OCI-M2 (cell line): Measurements from ENCODE around the gene PRKCD.
"Not testable (repeated sequence)": the region's sequence is repeated elsewhere in the genome, so short reads cannot be mapped to it uniquely, and the experiment has no call there.

ENCODE experiments used
- DNase-seq: peaks from one replicate; lab custom pipeline; 2025; ENCODE audit not compliant: unreplicated experiment; lab: John Stamatoyannopoulos, UW

The PRKCD gene

DNA sequence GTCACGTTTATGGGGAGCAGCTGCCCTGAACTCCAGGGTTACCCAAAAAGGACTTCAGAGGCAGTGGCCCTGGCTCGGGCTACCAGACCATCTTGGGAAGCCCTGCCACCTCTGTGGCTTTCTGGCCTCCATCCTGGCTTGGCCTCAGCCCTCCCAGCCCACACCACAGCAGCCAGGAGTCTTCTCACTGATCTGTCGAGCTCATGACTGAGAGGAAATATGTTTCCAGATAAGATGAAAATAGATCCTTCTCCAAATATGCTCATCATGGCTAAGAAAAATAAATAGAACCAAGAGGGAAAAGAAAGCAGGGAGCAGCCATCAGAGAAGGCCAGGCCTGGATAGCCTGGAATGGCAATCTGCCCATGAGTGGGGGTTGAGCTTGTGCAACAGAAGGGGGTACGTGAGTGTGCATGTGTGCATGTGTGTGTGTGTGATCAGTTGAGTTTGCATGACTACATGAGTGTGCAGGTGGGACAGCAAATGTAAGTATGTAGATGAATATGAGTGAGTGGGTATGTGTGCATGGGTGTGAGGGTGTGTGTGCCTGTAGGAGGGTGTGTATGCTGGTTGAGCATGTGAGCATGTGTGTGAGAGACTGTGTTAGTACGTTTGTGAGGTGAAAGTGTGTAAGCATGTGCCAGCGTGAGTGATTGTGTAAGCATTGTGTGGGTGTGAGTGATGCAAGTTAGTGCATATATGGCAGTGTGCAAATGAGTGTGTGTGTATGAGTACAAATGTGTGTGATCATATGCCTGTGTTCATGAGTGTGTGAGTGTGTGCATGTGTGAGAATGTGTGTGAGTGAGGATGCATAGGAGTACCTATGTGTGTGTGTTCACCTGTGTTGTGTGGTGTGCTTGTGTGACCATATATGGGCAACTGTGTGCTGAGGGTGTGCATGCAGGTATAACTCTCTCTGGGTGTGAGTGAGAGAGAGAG lies 20.8 kb upstream of the PRKCD start:
- DNase-seq = no peak

DNA sequence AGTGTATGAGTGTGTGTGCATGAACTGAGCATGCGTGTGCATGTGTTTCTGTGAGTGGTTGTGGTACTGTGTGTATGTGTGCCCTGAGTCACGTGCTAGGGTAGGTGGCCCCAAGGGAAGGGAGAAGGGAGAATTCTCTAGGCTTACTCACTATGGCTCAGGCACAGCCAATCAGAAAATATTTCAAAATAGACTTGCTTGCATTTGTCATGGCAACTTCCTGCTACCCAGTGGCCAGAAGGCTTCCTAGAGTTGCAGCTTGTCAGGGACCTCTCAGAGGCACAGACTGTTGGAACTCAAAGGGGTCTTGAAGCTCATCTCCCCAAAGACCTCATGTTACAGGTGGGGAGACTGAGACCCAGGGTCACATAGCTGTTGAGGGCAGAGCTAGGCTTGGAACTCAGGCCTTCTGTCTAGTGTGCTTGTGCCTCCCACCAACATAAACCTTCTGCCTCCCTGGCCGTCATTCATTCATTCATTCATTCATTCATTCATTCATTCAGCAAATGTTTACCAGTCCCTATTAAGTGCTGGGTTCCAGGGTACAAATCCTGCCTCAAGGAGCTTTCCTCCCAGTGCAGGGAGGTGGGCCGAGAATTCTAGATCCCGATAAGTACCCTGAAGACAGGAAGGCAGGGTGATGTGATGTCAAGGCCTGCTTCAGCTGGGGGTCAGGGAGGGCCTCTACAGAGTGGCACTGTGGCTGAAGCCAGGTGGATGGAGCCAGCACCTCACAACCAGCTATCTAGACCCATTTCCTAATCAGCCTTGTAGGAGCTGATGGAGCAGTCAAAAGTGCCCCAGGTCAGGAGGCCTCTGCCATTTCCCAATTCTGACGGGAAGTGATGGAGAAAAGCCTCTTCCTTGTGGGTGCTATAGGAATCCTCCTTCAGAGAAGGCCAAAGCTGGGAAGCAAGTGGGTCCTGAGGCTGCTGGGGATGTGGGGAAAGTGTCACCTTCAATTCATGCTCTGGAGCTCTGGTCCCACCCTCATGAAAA lies 19.9 kb upstream of the PRKCD start:
- no peak for DNase-seq

- DNase-seq = no peak
These were observed 18.0 kb upstream of the PRKCD start for GRCh38 chr3:53142986-53143385.

DNA sequence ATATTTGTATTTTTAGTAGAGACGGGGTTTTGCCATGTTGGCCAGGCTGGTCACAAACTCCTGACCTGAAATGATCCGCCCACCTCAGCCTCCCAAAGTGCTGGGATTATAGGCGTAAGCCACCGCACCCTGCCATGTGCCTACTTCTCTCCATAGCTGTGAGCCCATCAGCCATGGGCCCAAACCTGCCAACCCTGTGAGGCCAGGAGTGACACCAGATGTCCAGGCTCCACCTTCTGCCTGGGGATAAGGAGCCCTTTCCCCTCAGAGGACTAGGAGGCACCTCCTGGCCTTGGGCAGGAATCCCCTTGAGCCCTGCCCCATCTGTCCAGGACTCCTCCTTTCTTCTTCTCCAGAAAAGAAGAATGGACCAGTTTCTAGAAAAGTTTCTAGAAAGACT lies 16.6 kb upstream of the PRKCD start:
- no peak for DNase-seq

- no peak for DNase-seq
These were observed 15.9 kb upstream of the PRKCD start for GRCh38 chr3:53144862-53145712.

GRCh38 chr3:53145713-53146080 lies 15.3 kb upstream of the PRKCD start:
- no peak for DNase-seq

GRCh38 chr3:53146319-53146891 lies 14.6 kb upstream of the PRKCD start:
- no peak for DNase-seq

DNA sequence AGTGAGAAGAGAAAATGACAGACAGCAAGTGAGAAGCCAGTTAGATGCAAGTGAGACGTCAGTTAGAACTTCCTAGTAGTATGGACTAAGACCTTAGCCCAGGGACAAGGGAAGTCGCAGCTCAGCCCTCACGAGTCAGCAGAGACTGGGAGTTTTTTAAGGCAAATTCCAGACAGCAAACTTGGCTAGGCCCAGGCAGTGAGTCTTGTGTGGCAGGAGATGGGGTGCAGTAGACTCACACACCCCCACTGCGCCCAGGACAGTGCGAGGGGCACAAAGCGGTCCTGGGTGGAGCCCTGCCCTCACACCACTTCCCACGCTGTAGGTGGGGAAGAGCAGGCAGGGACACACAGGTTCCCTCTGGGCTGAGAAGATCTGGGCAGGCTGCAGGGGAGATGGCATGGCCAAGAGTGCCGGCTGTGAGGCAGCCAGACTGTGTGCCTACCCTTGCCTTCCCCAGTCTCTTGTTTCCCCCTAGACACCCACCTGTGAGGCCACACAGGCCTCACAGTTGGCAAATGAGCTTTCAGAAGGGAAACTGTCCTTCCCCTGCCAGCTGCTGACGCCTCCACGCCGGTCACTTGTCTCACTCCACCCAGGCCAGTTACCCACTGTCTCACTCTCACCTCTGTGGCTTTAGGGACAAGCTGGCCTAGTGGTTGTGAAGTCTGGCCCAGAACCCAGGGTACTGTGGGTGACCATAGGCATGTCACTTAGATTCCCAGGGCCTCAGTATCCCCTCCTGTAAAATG lies 13.7 kb upstream of the PRKCD start:
- DNase-seq = no peak

GRCh38 chr3:53147903-53148400 lies 13.1 kb upstream of the PRKCD start:
- DNase-seq = no peak

GRCh38 chr3:53149006-53149690 lies 11.9 kb upstream of the PRKCD start:
- no peak for DNase-seq

DNA sequence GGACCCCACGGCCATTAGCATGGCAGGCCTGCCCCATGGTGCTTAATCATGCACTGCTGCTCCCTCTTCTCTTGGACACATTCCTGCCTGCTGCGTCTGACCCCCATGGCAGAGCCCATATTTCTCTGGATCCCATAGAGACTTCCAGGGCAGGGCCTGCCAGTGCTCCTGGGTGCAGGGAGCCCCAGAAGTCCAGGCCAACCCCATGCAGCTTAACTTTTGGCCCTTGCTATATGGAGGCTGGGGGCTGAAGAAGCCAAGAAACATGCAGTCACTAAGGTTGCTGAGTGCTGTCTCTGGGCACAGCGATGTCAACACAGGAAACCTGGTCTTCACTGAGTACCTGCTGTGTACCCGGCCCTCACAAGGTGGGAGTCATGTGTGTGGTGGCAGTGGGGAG lies 11.3 kb upstream of the PRKCD start:
- DNase-seq = no peak

DNA sequence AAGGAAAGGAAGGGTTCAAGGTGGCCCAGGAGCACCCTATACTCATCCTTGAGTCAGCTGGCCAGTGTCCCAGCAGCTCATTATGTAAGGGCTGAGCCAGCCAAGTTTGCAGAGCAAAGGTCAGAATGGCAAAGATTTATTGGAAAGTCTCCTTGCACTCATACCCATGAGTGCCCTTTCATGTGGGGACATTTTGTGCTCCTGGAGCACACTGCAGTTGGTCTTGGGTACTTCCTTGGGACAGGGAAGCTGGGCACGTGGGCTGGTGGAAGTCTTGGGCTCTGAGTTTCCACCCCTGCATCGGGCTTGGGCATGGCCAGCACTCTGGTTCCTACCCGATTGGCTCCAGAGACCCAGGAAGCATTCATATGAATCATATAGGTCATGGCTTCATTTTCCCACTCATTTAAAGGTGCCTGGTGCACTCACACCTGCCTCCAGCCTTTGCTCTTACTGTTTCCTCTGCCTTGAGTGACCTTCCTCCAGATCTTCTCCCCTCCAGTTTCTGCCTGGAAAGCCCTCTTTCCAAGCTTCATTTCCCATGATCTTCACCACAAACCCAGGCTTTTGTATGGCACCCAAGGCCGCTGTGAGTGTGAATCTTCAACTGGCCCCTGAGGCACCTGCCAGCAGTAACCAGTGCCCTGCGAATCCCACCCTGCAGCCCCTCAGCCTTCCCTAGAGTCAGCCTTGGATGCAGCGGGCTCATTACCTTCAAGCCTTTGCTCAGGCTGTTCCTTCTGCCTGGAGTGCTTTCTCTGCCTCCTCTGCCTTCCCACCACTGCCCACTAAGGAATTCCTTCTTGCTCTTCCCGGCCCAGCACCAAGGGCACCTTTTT lies 10.5 kb upstream of the PRKCD start:
- no peak for DNase-seq

DNA sequence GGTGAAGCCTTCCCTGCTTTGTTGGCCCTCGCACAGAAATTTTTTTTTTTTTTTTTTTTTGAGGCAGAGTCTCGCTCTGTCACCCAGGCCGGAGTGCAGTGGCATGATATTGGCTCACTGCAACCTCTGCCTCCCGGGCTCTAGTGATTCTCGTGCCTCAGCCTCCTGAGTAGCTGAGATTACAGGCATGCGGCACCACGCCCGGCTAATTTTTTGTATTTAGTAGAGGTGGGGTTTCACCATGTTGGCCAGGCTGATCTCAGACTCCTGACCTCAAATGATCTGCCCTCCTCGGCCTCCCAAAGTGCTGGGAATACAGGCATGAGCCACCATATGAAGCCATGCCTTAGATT lies 9.9 kb upstream of the PRKCD start:
- not testable (repeated sequence) for DNase-seq

DNA sequence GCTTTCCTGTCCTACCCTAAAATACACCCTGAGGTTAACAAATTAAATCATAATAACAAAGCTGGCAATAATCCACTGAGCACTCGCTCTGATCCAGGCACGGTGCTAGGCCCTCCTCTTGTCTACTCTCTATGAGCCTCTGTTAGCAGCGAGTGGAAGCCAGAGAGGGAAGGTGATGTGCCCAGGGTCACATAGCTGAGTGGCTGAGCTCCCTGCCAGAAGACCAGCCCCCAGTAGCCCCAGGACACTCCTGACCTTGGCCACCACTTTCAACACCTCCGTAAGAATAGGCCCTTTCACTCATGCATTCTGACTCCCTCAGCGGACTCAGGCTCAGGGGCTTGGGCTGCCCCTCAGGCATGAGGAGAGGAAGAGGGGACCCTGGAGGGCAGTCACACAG lies 9.5 kb upstream of the PRKCD start:
- DNase-seq = no peak

- no peak for DNase-seq
These were observed 8.9 kb upstream of the PRKCD start for GRCh38 chr3:53151870-53152660.

- no peak for DNase-seq
These were observed 7.7 kb upstream of the PRKCD start for GRCh38 chr3:53153264-53153823.

- DNase-seq = no peak
These were observed 7.0 kb upstream of the PRKCD start for GRCh38 chr3:53153980-53154379.
